LNCAP (cell line): ENCODE data around the gene PRKAR1B.

Source experiments
- TF ChIP-seq, protein P1 (sequence below): fragments of 450-650 bp; IDR thresholded peaks from 2 replicates; pipeline ENCODE4 v1.5.1; 2017; ENCODE audit warnings: mild to moderate bottlenecking

Gene PRKAR1B

GRCh38 chr7:710161-710560 is 16.9 kb downstream of the PRKAR1B start:
- TF ChIP-seq, protein P1, sequence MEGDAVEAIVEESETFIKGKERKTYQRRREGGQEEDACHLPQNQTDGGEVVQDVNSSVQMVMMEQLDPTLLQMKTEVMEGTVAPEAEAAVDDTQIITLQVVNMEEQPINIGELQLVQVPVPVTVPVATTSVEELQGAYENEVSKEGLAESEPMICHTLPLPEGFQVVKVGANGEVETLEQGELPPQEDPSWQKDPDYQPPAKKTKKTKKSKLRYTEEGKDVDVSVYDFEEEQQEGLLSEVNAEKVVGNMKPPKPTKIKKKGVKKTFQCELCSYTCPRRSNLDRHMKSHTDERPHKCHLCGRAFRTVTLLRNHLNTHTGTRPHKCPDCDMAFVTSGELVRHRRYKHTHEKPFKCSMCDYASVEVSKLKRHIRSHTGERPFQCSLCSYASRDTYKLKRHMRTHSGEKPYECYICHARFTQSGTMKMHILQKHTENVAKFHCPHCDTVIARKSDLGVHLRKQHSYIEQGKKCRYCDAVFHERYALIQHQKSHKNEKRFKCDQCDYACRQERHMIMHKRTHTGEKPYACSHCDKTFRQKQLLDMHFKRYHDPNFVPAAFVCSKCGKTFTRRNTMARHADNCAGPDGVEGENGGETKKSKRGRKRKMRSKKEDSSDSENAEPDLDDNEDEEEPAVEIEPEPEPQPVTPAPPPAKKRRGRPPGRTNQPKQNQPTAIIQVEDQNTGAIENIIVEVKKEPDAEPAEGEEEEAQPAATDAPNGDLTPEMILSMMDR = no peak

- TF ChIP-seq, protein P1 = no peak
These were observed 19.6 kb downstream of the PRKAR1B start for GRCh38 chr7:707296-708000.

GRCh38 chr7:706721-707120 is 20.4 kb downstream of the PRKAR1B start:
- TF ChIP-seq, protein P1 = no peak

- TF ChIP-seq, protein P1 = no peak
These were observed 24.0 kb downstream of the PRKAR1B start for GRCh38 chr7:703049-703448.

GRCh38 chr7:701086-701671 is 25.9 kb downstream of the PRKAR1B start:
- TF ChIP-seq, protein P1 = no peak

DNA sequence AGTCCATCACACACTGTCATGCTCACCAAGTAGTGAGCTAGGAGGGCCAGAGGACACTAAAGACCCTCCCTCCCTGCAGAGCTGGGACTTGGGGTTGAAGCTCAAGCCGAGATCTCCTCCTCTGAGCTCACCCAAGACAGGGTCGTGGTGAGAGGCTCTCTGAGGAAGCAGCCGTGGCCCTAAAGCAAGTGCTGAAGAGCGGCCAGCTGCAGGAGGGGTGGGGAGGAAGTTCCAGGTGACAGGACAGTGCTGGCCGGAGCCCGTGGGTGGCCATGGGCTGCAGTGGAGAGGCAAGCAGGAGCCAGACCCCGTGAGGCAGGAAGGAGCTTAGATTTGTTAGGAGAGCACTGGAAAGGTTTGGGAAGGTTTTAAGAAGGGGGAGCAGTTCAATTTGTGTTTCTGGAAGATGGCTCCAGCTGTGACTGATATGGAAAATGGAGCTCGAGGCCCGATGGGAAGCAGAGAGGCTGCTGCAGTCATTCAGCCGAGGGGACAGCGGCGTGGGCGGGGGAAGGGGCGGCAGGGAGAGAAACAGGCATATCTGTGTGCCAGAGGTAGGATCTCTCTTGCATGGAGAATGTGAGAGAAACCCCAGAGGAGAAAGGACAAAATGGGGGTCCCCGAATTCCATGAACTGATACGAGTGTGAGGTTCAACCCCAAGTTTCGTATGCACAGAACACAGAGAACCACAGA is 27.5 kb downstream of the PRKAR1B start:
- TF ChIP-seq, protein P1 = no peak

DNA sequence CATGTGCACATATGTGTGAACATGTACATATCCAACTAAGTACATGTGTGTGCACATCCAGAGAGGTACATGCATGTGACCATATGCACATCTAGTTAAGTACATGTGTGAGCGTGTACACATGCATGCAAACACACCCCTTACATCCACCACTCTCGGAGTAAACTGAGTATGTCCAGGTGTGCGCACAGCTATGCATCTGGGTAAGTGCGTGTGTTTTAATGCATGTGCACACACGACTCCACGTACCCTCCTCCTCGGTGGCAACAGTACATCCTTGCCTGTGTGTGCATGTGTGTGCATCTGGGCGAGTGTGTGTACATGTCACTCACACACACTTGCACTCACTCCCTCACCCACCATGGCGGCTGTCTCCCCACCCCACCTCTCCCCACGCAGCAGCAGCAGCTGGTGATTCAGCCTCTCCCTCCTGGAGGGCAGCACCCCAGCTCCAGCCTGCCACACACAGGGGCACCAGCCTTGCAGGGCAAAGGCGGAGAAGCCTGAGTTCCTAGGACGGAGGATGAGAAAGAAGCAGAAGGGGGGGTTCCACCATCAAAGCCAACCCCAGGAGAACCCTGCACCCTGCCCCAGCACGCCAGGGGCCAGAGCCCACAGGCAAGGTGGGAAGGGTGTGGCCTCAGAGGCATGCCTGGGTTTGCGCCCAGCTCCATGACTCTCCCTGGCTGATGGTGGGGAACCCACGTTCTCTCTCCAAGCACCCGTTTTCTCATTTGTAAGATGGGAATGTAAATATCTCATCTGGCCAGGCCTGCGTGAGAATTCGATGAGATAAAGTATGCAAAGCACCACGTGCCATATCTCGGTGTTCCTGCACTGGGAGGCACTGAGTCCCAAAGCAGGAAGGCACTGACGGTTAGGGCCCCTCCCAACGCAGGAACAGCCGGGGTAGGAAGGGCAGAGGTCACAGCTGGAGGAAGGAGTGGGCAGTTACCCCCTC is 28.3 kb downstream of the PRKAR1B start:
- TF ChIP-seq, protein P1 = no peak
